Liver (tissue), 9 donors: ENCODE data around the gene FOXN3. TPM values are rescaled to one million over a fixed set of nuclear protein-coding genes. Genes with fewer than 3 reads are reported as not detected.

Source experiments
- DNase-seq: peaks from one replicate; pipeline ENCODE4 v3.0.0-alpha.2; 2017; ENCODE audit warnings: low spot score
- H3K27ac ChIP-seq, 2 donors: one replicate each; pipeline ENCODE4 v1.7.0; 2013; ENCODE audit warnings: inconsistent platforms in 2 of 2, low read length in 2 of 2, control low read depth in 1 of 2, low read depth in 1 of 2, mild to moderate bottlenecking in 1 of 2
- H3K27me3 ChIP-seq, 4 donors: one replicate each; pipeline versions ENCODE4 v1.6.1 to v1.7.0; 2013; ENCODE audit warnings: low read length in 3 of 4, inconsistent platforms in 1 of 4, mild to moderate bottlenecking in 1 of 4, moderate library complexity in 1 of 4; ENCODE audit not compliant: control insufficient read depth in 4 of 4, insufficient read depth in 4 of 4
- H3K36me3 ChIP-seq, 4 donors: one replicate each; pipeline versions ENCODE4 v1.6.1 to v1.7.0; 2013; ENCODE audit warnings: low read length in 3 of 4, mild to moderate bottlenecking in 3 of 4, low read depth in 1 of 4, moderate library complexity in 1 of 4; ENCODE audit not compliant: control insufficient read depth in 4 of 4, insufficient read depth in 3 of 4
- H3K4me1 ChIP-seq, 4 donors: one replicate each; pipeline versions ENCODE4 v1.6.1 to v1.7.0; 2013; ENCODE audit warnings: low read length in 3 of 4, mild to moderate bottlenecking in 3 of 4, moderate library complexity in 1 of 4; ENCODE audit not compliant: control insufficient read depth in 4 of 4, insufficient read depth in 4 of 4
- H3K4me3 ChIP-seq, 3 donors: one replicate each; pipeline versions ENCODE4 v1.6.1 to v1.7.0; 2013; ENCODE audit warnings: low read length in 3 of 3, control low read depth in 1 of 3, low read depth in 1 of 3, mild to moderate bottlenecking in 1 of 3
- H3K9ac ChIP-seq, 2 donors: one replicate each; pipeline ENCODE4 v1.7.0; 2013; ENCODE audit warnings: low read length in 2 of 2, mild to moderate bottlenecking in 2 of 2, moderate library complexity in 2 of 2, control low read depth in 1 of 2, low read depth in 1 of 2
- H3K9me3 ChIP-seq, 4 donors: one replicate each; pipeline versions ENCODE4 v1.6.1 to v1.7.0; 2013; ENCODE audit warnings: low read length in 3 of 4; ENCODE audit not compliant: control insufficient read depth in 4 of 4
- CTCF ChIP-seq: fragments of 150-350 bp; IDR thresholded peaks from 2 replicates; pipeline ENCODE4 v1.5.1; 2017; ENCODE audit warnings: improper control_type of control experiment, low read depth, low read length; ENCODE audit not compliant: missing input control
- EGR1 ChIP-seq, 2 donors: IDR thresholded peaks; 2 replicates each; pipeline ENCODE4 v1.6.1; 2016 to 2018; ENCODE audit warnings: antibody characterized with exemption in 2 of 2, low read depth in 2 of 2
- FOXA1 ChIP-seq: IDR thresholded peaks from 2 replicates; pipeline ENCODE4 v1.6.1; 2016; ENCODE audit warnings: antibody characterized with exemption
- GABPA ChIP-seq, 2 donors: IDR thresholded peaks in 1 of 2; conservative IDR thresholded peaks in 1 of 2; 2 replicates each; pipeline ENCODE4 v1.6.1; 2016; ENCODE audit warnings: antibody characterized with exemption in 2 of 2, mild to moderate bottlenecking in 1 of 2, moderate library complexity in 1 of 2
- HNF4G ChIP-seq: IDR thresholded peaks from 2 replicates; pipeline ENCODE4 v1.6.1; 2016; ENCODE audit warnings: antibody characterized with exemption
- JUND ChIP-seq, 2 donors: IDR thresholded peaks; 2 replicates each; pipeline ENCODE4 v1.6.1; 2016; ENCODE audit warnings: antibody characterized with exemption in 2 of 2
- MAX ChIP-seq: IDR thresholded peaks from 2 replicates; pipeline ENCODE4 v1.6.1; 2016; ENCODE audit warnings: antibody characterized with exemption
- NR2F2 ChIP-seq: IDR thresholded peaks from 2 replicates; pipeline ENCODE4 v1.6.1; 2016; ENCODE audit warnings: antibody characterized with exemption
- RAD21 ChIP-seq, 2 donors: IDR thresholded peaks; 2 replicates each; pipeline ENCODE4 v1.6.1; 2016; ENCODE audit warnings: antibody characterized with exemption in 2 of 2, mild to moderate bottlenecking in 2 of 2
- RXRA ChIP-seq, 2 donors: IDR thresholded peaks; 2 replicates each; pipeline ENCODE4 v1.6.1; 2017 to 2018; ENCODE audit warnings: antibody characterized with exemption in 2 of 2, mild to moderate bottlenecking in 1 of 2
- SP1 ChIP-seq: IDR thresholded peaks from 2 replicates; pipeline ENCODE4 v1.6.1; 2018; ENCODE audit warnings: antibody characterized with exemption, mild to moderate bottlenecking
- TAF1 ChIP-seq: conservative IDR thresholded peaks from 2 replicates; pipeline ENCODE4 v1.6.1; 2016; ENCODE audit warnings: antibody characterized with exemption, mild to moderate bottlenecking
- YY1 ChIP-seq: IDR thresholded peaks from 2 replicates; pipeline ENCODE4 v1.6.1; 2016; ENCODE audit warnings: antibody characterized with exemption, mild to moderate bottlenecking
- ZBTB33 ChIP-seq: IDR thresholded peaks from 2 replicates; pipeline ENCODE4 v1.6.1; 2016; ENCODE audit warnings: antibody characterized with exemption
- WGBS: extraction: QIAGEN DNeasy Blood & Tissue Kit; methylation state at CpG from one replicate; pipeline ENCODE4 v1.1.7; 2013; 5-methylcytosine and 5-hydroxymethylcytosine counted together
- polyA plus RNA-seq, 2 donors: library from polyadenylated mRNA; stranded (reverse) in 1 of 2; unstranded in 1 of 2; fragments of 200-250 nt in 1 of 2; fragments of >200 nt in 1 of 2; fragmentation: Nextera tagmentation in 1 of 2; extraction: Ambion mirVana in 1 of 2; gene quantifications; one replicate each; pipeline versions ENCODE4 v1.2.1 to v1.2.3, GENCODE V29; 2013 to 2015
- total RNA-seq, 2 donors: library from RNA; depleted of rRNA; stranded (reverse); fragments of >200 nt; gene quantifications; one replicate each; pipeline ENCODE4 v1.2.3, GENCODE V29; 2014
- TF ChIP-seq, protein P1 (sequence below): IDR thresholded peaks from 2 replicates; pipeline ENCODE4 v1.6.1; 2016; ENCODE audit warnings: antibody characterized with exemption, mild to moderate bottlenecking
- TF ChIP-seq, protein P2 (sequence below): IDR thresholded peaks from 2 replicates; pipeline ENCODE4 v1.6.1; 2016; ENCODE audit warnings: antibody characterized with exemption
- donor health status: healthy.
- donor health status: healthy.
- donor health status: healthy.
- donor health status: healthy.
- donor health status: healthy.

FOXN3 gene
- total and polyA plus RNA-seq, 4 donors = 17.8 to 44.8 (median 35.3) TPM

- TF ChIP-seq, protein P1, sequence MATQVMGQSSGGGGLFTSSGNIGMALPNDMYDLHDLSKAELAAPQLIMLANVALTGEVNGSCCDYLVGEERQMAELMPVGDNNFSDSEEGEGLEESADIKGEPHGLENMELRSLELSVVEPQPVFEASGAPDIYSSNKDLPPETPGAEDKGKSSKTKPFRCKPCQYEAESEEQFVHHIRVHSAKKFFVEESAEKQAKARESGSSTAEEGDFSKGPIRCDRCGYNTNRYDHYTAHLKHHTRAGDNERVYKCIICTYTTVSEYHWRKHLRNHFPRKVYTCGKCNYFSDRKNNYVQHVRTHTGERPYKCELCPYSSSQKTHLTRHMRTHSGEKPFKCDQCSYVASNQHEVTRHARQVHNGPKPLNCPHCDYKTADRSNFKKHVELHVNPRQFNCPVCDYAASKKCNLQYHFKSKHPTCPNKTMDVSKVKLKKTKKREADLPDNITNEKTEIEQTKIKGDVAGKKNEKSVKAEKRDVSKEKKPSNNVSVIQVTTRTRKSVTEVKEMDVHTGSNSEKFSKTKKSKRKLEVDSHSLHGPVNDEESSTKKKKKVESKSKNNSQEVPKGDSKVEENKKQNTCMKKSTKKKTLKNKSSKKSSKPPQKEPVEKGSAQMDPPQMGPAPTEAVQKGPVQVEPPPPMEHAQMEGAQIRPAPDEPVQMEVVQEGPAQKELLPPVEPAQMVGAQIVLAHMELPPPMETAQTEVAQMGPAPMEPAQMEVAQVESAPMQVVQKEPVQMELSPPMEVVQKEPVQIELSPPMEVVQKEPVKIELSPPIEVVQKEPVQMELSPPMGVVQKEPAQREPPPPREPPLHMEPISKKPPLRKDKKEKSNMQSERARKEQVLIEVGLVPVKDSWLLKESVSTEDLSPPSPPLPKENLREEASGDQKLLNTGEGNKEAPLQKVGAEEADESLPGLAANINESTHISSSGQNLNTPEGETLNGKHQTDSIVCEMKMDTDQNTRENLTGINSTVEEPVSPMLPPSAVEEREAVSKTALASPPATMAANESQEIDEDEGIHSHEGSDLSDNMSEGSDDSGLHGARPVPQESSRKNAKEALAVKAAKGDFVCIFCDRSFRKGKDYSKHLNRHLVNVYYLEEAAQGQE = no peak
- TF ChIP-seq SP1 (peak; percentile 10), TAF1 (no peak), HNF4G (no peak), YY1 (peak; percentile 60)
These were observed 67.6 kb downstream of the FOXN3 start (continued) for GRCh38 chr14:89349171-89350008.

GRCh38 chr14:89348722-89349121, 68.3 kb downstream of the FOXN3 start:
- peaks cover 0 to 4% (median 2%) of the 10 kb centered on the region in 4 donors for H3K36me3 ChIP-seq
- DNase-seq = no peak
- H3K9me3 ChIP-seq = no peaks in the 10 kb centered on the region
- H3K9ac ChIP-seq = no peak overlapping the region
- no peak overlapping the region for H3K27ac ChIP-seq
- H3K4me1 ChIP-seq = peaks cover 8 to 31% (median 25%) of the 10 kb centered on the region in 4 donors
- H3K27me3 ChIP-seq = no peaks in the 10 kb centered on the region
- no peak for TF ChIP-seq HNF4G
- no peak for TF ChIP-seq RAD21 (IDR thresholded peaks at IDR 0.05)
- TF ChIP-seq, protein P2, sequence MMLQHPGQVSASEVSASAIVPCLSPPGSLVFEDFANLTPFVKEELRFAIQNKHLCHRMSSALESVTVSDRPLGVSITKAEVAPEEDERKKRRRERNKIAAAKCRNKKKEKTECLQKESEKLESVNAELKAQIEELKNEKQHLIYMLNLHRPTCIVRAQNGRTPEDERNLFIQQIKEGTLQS = no peak
- no peak for TF ChIP-seq FOXA1
- TF ChIP-seq JUND (IDR thresholded peaks at IDR 0.05) = no peak
- no peak for TF ChIP-seq RXRA (IDR thresholded peaks at IDR 0.05)
- TF ChIP-seq YY1 = no peak
- no peak for TF ChIP-seq GABPA (IDR thresholded peaks at IDR 0.05 in 1 of 2, conservative IDR thresholded peaks at IDR 0.05 in 1 of 2)
- TF ChIP-seq SP1 = no peak
- no peak for TF ChIP-seq CTCF
- 93% methylated on average over 5 of the region's 5 CpGs for WGBS
- no peak overlapping the region for H3K4me3 ChIP-seq

DNA sequence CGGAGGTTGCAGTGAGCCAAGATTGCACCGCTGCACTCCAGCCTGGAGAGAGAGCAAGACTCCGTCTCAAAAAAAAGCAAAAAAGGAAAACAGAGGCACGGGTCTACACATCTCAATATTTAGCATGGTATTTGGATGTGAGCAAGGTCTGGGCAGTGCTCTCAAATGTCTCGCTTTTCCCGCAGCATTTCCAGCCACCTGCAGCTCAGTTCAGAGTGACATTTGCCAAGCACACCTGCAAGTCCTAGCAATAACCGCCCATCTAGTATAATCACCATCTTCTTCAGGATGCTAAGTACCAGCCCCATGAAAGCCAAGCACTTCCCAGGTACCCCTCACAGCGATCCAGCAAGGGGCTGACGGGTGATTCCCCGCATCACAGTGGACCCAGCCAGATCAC, 69.1 kb downstream of the FOXN3 start:
- DNase-seq = no peak
- Histone ChIP-seq H3K4me1 (peaks cover 6 to 27% (median 20%) of the 10 kb centered on the region in 4 donors), H3K9me3 (no peaks in the 10 kb centered on the region), H3K9ac (no peak overlapping the region), H3K27ac (no peak overlapping the region), H3K27me3 (no peaks in the 10 kb centered on the region), H3K36me3 (peaks cover 0 to 4% (median 2%) of the 10 kb centered on the region in 4 donors), H3K4me3 (no peak overlapping the region)
- WGBS = 97% methylated on average over 10 of the region's 10 CpGs
- TF ChIP-seq MAX (no peak), JUND (IDR thresholded peaks at IDR 0.05) (no peak), EGR1 (IDR thresholded peaks at IDR 0.05; ENCODE audit: low read depth in 2 of 2) (no peak), HNF4G (no peak), RXRA (IDR thresholded peaks at IDR 0.05) (no peak), RAD21 (IDR thresholded peaks at IDR 0.05) (no peak), FOXA1 (no peak), GABPA (IDR thresholded peaks at IDR 0.05 in 1 of 2, conservative IDR thresholded peaks at IDR 0.05 in 1 of 2) (no peak), YY1 (no peak), NR2F2 (no peak), ZBTB33 (no peak)
- TF ChIP-seq, protein P1 = no peak
